Activated CD4-positive, CD25-positive, alpha-beta regulatory T cell treated with anti-CD3 and anti-CD28 coated beads, Interleukin-2, amount 50 U/mL, for 72 hours (primary cell): ENCODE results near the gene PDGFD.
"Not testable (repeated sequence)": the region's sequence is repeated elsewhere in the genome, so short reads cannot be mapped to it uniquely, and the experiment has no call there.

Experiments
- DNase-seq: peaks from one replicate; pipeline ENCODE4 v3.0.0; 2021

Gene PDGFD

DNA sequence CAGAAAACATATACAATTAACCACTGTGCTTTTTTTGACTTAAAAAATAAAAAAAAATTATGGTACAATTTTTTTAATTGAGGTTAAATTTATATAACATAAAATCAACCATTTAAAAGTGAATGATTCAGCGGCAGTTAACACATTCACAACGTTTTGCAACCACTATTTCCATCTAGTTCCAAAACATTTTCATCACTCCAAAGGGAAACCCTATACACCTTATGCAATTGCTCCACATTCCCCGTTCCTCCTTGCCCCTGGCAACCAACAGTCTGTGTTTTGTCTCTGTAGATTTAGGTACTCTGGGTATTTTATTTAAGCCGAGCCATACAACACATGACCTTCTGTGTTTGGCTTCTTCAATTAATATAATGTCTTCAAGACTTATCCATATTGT, 112.2 kb downstream of the PDGFD start:
- DNase-seq = no peak

DNA sequence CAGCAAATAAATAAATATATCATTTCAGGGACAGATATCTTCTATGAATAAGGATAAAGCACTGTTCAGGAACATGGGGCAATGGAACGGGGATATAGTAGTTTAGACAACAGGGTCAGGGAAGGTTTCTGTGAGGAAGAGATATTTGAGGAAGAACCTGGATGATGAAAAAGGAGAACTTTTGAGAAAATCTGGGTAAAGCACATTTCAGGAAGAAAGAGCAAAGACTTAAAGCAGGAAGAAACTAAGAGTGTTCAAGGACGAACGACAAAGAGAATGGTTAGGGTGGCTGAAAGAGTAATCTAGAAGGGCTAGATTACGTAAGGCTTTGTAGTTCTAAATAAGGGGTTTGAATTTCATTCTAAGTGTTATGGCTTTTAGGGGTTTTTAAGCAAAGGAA, 114.8 kb downstream of the PDGFD start:
- no peak for DNase-seq

DNA sequence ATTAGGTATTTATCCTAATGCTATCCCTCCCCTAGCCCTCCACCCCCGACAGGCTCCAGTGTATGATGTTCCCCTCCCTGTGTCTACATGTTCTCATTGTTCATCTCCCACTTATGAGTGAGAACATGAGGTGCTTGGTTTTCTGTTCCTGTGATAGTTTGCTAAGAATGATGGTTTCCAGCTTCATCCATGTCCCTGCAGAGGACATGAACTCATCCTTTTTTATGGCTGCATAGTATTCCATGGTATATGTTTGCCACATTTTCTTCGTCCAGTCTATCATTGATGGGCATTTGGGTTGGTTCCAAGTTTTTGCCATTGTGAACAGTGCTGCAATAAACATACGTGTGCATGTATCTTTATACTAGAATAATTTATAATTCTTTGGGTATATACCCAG, 117.1 kb downstream of the PDGFD start:
- DNase-seq = not testable (repeated sequence)

DNA sequence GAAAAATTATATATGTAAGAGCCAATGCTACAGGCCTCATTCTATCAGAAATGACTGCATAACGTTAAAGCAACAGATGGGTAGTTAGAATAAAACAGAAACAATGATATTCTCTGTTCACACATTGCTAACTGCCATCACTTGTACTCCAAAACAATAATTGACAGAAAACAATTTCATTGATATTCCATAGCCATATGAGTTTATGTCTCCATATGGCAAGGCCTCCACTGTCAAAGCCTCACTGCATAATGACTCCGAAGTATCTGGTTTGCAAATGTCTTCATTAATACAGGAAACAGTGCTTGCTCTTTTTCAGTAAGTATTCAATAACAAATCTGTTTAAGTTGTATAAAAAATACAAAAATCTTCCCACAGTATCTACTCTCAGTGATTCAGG, 117.6 kb downstream of the PDGFD start:
- no peak for DNase-seq

DNA sequence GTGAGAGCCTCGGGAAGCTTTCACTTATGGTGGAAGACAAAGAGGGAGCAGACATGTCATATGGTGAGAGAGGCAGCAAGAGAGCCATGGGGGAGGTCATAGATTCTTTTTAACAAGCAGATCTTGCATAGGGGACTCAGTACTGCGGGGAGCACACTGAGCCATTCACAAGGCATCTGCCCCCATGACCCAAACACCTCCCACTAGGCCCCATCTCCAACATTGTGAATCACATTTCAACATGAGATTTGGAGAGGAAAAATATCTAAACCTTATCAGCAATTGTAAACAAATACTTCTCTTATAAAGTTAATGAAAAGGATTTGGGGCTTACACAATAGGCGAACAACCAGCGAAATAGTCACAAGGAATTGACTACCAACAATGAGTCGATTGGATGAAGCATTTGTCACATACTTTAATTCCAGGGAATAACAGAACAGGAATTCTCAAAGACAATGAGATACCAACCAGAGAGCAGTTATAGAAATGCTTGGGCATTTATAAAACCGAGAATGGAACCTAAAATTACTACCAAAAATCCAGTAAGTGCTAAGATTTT, 120.2 kb downstream of the PDGFD start:
- no peak for DNase-seq

DNA sequence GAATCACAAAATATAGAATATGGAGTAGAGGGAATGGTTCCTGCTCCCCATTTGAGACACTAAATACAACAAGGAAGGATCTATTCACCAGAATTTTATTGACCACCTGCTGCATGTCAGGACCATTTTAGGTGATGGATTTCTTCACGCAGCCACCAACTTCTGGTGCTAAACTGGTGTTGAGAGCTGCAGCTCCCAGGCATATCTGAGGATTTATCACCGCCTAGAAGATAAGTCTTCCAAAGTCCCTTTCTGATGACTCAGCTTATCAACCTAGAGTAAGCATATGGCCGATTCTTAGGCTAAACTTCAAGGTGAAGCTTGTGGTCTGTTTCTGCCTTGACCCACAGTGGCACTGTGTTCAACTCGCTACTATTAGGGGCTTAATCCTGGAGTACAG, 120.8 kb downstream of the PDGFD start:
- no peak for DNase-seq

DNA sequence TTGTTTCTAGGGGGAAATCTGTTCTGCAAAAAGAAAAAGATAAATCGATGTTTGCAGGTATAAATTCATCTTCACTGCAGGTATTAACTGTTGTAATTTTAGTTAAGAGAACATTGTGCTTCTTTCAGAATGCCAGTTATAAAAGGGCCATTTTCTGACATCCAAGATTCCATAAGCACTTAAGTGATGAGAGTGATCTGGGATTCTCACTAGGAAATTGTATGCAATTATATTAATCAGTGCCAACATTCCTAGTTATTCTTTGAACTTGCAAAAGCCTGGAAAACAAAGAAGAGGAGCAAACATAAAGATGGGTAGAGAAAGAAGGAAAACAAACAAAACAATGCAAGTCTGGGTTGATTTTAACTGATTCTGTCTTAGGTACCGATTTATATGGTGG, 122.2 kb downstream of the PDGFD start:
- no peak for DNase-seq

DNA sequence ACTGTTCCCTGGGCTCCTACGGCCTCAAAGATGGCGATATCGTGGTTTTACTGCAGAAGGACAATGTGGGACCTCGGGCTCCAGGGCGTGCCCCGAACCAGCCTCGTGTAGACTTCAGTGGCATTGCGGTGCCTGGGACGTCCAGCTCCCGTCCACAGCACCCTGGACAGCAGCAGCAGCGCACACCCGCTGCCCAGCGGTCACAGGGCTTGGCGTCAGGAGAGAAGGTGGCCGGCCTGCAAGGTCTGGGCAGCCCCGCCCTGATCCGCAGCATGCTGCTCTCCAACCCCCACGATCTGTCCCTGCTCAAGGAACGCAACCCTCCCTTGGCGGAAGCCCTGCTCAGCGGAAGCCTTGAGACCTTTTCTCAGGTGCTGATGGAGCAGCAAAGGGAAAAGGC, 127.0 kb downstream of the PDGFD start:
- no peak for DNase-seq

DNA sequence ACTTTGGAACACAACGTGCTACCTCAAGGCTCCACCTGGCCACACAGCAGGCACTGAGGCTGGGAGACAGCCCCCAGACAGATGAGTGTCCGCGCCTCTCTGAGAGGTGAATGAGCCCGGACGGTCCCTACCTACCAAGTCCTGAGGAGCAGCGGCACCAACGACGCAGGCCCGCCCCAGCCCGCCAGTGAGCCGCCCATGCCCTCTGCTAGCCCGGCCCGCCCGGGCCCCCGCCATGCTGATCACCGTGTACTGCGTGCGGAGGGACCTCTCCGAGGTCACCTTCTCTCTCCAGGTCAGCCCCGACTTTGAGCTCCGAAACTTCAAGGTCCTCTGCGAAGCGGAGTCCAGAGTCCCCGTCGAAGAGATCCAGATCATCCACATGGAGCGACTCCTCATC, 127.4 kb downstream of the PDGFD start, which contains the start of gene DDI1:
Gene DDI1, plus strand, starts transcription at position 53 of the 400 bp plus-strand sequence. Its CDS starts 183 bp downstream, at position 236.
- DNase-seq = no peak

DNA sequence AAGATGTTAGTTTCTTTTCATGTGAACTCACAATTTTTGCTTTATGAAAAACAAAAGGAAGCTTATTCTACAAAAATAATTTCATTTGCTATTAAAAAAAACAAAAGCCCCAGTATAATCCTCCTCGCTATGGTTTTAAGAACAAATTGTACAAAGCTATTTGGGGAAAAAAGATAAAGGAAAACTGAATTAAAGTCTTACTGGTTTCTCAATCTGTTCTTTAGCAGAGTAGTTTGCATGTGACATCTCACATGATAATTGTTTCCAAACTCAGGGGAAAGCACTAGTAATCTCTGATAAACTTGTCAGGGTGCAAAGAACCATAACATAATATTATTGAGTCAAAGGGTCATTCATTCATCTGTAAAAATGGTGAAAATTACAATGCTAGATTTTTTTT, 130.4 kb downstream of the PDGFD start:
- no peak for DNase-seq

DNA sequence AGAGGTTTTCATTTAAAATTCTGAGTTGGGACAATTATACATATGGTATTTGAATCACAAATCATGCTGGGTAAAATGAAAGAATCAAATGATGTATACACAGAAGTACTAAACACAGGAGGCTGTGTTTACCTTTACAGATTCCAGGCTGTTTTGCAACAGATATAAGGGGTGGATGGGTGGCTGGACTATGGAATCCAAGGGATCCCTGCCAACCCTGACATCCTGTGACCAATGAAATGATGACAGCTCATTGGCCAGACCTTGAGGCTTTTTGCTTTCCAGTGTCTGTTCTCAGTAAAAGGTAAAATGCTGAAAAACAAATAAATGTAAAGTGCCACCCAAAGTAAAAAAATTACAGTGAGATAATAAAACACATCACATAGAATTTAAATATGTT, 130.8 kb downstream of the PDGFD start:
- DNase-seq = no peak

DNA sequence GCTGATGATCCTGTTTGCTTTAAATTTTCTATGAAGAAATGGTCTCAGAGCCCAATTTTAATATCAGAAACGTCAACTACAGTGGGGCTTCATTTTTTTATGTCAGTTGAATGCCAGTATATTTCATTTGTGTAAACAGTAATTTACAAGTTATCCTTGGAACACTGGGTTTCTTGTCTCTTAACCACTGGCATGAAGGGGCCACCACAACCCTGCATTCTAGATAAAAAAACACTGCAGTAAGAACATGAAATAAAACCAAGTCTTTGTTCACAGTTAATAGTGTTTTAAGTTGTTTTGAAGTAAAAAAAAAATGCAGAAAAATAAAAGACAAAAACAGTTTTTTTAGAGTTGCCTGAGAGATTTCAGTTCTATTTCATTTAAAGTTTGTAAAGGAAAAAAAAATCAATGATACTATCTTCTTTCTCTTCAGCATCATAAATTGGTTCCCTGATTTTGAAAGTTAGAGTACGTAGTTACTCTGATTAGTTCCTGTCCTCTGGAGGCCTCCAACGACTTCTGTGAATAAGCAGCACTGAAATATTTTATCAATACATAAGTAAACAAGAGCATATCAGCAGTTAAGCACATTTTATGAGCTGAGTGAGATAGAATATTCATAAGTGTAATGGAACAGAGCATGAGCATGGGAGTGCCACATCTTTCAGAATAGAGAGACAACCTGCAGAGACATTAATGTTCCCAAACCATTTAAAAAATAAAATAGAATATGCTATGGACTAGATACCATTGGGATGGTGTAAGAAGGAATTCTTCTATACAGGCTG, 135.3 kb downstream of the PDGFD start:
- no peak for DNase-seq

DNA sequence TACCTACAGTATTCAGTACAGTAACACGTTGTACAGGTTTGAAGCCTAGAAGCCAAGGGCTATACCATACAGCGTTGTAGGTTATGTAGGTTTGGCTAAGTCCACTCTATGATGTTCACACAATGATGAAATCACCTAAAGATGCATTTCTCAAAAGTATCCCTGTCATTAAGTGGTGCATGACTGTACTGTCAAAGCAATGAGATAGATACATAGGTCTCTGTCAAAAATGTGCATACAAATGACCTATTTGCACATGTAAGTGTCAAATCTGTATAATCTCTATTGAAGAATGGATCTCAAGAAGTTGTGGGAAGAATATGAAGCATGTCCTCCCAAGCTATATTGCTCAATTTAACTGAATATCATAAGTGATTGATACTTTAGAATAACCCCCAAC, 139.4 kb downstream of the PDGFD start:
- no peak for DNase-seq

DNA sequence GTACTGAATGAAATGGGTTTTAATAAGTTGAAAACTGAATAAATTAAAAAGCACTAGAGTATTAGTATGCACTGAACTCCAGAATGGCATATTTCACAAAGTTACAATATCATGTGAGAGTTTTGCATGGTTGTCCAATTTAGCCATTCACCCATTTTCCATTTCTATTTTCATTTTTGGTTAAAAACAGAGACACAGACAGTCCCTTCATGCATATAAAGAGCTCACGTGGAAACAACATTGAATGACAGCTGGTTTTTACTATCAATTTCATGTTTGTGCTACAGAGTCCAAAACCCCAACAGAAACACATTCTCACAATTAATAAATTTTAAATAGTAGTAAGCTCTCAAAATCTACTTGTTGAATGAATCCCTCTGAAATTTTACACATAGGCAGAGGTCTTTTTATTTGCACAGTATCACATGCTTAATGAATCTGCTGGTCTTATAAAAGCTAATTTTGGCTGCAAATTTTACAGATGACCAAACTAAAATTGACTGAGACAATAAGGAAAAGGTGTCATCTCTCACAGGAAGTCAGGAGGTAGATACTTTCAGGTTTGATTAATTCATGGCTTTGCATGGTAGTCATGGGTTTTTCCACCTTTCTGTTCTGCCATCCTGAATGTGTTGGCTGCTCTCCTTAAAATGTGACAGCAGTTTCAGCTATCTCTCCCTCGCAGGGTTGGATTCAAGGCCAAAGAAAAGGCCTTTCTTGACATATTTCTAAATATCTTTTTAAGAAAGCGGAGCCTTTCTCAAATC, 148.1 kb downstream of the PDGFD start:
- DNase-seq = no peak

DNA sequence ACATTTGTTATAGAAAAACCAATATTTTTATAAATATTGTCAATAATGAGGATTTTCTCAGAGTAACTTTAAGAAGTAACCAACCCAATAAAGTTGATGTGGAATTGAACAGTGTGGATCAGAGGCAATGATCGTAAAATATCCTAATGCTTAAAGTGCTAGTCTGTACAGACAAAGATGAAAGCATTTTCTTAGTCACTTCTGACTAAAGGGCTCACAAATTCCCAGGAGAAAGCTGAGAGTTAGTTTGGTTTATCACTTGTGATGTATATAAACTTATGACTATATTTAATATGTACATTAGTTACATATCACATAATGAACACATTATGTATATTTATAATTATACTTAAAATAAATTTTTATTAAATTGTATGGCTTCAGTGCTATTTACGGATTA, 152.9 kb downstream of the PDGFD start:
- no peak for DNase-seq

DNA sequence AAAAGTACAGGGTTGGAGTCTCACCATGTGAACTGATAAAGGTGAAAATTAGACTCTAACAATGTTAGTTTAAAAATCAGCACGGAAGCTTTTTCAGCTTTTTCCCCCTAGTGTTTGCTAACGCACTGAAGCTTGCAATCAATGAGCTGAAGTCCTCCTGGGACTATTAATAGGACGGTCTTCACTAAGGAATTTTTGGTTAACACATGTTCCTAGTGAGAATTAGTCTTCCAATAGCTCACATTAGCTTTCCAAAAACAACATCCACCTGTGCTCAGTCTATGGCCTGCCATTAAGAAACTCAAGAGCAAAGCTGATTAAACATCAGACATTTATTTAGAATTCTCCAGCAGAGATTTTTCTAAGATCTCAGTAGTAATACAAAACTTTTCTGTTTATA, 154.2 kb downstream of the PDGFD start:
- DNase-seq = no peak

DNA sequence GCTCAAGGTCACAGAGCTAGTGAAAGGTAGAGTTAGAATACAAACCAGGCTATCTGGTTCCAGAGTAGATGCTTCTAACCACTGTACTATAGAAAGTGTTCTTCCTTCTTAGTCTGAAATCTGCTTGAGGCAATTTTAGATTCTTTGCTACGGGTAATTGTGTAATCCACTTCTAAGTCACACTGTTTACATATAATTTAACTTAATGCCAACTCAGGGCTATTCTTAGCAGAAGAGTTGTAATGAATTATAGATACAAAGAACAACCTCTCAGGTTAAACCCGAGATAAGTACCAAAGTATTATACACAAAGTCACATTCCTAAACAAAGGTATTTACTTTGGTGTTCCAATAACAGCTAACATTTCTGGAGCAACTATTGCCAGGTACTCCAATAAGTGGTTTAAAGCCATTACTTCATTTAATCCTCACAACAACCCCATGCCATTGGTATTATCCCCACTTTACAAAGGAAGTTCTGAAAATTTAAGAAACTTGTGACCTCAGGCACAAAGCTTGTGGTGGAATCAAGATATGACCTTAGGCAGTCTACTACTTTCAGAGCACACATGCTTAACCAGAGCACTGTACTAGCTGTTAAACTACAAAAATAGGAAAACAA, 158.6 kb downstream of the PDGFD start:
- no peak for DNase-seq

DNA sequence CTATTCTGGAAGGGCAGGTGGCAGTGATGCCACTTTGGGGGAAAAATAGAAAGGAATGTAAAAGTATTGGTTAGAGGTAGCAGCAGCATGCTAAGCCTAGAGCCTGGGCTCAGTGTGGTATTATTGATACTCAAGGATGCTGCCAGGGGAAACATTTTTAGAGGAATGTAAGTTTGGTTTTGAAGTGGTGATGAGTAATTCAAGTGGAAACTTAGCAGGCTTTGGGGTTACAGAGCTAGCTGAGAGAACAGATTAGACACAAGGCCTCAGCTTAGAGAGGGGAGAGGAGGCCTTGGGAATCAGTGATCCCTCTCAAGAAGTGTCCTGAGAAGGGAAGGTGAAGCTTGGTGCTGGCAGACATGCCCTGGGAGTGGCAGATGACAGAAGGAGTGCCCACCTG, 160.5 kb downstream of the PDGFD start:
- no peak for DNase-seq

DNA sequence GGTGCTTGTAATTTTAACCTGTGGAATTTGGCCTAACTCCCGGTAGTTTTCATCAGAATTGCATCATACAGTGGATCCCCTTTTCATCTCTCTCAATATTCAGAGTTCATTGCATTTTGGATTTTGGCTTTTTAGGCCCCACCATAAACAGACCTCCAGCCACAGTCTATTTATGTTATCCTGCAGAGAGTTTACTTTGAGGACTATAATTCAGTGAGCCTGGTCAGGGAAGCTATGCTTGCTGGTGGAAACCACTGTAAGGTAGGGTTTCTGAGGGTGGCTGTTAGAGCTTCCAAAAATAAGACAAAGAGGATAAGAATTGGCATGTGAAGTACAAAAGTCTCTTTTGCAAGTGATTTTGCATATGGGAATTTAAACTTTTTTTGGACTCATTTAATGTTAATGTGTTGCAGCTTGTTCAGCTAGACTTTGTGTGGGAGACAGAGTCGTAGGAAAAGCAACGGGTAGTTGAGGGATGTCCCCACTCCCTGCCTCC, 162.3 kb downstream of the PDGFD start:
- no peak for DNase-seq

DNA sequence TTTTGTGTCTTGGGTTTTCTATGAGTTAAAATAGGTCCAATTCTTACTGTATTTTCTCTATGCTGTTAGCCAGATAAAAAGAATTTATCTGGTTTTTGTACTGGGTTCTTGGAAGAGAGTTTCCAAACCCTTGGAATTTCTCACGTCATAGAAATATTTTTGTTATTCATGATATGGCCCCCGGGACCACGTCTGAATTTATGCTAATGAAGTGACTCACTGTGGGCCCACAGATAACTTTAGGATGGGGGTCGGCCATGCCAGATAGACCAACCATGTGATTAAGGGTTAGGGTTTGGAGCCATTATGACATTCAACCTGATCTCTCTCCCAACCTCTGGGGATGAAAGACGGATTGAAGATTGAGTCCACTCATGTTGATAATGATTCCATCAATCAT, 163.1 kb downstream of the PDGFD start:
- no peak for DNase-seq

DNA sequence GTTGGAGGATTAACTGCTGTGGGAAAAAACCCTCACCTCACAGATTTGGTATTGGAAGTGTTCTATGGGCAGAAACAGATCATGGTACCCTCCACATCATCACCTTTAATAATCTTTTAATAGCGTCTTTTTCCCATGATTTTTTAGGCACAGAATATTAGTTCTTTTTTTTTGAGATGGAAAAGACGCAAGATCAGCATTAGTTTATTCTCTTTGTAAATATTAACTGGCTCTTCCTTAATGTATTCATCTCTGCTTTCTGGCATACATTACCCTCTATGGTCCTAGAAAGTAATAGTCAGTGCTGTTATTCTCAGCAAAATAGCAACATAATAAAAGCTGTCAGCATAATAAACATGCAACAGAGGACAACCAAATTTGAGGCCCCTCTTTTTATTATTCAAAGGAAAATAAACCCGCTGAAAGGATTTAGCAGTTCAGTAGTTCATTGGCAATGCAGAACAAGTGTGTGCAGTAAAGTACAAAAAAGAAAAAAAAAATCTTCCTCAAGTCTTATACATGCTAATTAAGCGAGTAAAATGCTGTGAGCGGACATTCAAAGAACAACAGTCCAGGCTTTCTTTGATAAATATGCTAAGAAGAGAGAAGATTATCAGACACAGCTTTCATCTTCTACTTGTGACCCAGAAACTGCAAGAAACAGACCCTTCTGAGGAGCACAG, 165.0 kb downstream of the PDGFD start:
- DNase-seq = no peak

DNA sequence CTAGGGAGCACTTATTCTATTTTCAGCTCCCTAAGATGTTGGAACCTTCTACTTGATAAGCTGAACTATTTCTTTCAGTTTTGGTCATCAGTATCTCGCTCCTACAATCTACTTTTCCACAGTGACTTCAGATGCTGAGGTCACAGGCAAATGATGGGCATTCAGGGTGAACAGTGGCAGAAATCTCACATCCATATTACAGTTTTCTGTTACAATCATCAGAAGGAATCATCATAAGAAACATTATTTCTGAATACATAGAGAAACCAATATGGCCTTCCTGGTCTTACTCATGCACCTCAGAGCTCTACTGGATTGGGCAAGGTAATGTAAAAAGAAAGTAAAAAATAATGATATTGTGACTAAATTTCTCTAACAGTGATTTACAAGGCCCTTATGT, 166.9 kb downstream of the PDGFD start:
- no peak for DNase-seq

DNA sequence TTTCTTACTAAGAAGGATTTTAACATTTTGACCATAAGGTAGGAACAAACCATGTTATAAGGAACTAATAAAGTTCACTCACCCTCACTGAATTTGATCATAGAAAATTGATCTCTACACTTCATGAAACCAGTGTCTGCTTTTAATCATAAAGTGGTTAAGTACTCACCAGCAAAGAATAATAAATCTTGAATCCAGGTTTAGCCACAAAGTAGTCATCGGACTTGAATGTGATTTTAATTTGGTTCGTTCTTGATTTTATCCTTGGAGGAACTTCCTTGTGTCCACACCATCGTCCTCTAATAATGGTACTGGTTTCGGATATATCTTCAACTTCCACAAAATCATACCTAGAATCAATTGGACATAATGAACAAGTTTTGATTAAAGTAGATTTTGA, 168.1 kb downstream of the PDGFD start:
- DNase-seq = no peak
